NCI-H1436 treated with DMSO at 0.1 percent for 48 hours (cell line): ENCODE measurements around the gene PLPP7.
"Not testable (repeated sequence)": the region's sequence is repeated elsewhere in the genome, so short reads cannot be mapped to it uniquely, and the experiment has no call there.

ENCODE experiments used
- DNase-seq: peaks from one replicate; lab custom pipeline; 2025; lab: John Stamatoyannopoulos, UW

Gene PLPP7

DNA sequence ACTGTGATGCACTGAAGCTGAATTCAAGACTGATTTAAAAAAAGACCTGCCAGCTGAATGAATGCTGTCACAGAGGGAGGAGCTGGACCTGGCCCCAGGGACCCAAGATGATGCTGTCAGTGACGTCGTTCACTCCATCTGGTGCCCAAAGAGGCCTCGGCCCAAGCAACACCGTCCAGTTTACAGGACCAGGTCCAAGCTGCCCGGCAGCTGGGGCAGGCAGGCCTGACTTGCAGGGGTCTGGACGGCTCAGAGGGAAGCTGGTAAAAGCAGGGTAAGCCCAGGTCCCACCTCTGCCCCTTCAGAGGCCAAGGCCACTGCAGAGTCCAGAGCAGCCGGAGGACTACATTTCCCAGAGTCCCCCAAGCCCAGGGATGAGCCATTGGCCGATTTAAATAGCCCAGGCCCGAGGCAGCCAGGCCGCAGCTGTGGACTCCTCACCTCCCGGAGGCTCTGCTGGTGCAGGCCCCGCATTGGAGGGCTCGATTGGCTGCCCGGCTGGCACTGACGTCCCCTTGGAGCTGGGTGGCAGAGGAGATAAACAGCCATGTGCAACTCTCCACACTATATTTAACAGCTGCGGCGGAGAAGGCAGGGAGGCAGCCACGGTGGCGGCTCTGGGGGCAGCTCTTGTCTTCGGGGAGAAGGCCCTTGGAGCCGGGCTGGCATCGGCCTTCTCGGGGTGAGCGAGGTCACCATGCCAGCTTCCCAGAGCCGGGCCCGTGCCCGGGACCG, at the start of gene PLPP7:
TSS of gene PLPP7 (plus strand) at position 423 of the 735 bp plus-strand sequence. CDS start at position 698, 275 bp downstream.
- DNase-seq = no peak

DNA sequence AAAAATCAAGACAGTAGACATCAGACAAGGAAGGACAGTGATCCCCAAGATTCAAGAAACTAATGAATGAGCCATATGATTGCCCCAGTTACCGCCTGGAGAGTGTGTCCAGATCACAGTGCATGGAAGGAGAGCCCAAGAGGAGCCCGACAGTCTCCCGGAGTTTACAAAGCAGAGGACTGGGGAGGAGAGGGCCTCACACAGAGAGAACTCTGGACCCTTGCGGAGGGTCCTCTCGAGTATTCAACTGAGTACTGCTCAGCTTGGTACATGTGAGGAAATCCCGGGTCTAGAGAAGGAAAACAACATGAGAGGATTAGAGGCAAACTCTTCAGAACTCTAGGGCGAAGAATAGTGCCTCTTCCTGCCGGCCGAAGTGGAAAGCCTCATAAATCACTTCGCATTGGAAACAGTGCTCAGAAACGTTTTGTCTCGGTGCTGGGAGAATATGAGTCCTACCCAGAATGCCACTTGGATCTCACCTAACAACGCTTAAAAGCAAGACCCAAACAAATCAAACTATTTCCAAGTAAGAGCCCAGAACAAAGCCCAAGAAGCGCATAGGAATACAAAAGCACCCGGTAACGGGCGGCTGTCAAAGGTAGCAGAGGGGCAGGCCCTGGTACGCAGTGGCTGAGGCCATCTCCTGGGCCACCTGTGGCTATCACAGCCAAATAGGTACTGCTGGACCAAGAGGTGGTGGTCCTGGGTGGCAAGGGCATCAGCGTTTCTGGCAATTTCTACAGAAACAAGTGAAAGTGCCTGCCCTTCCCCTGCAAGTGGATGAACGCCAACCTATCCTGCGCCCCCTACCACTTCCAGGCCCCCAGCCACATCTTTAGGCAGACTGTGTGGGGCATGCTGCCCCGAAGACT, 49.2 kb upstream of the PLPP7 start:
- DNase-seq = no peak

DNA sequence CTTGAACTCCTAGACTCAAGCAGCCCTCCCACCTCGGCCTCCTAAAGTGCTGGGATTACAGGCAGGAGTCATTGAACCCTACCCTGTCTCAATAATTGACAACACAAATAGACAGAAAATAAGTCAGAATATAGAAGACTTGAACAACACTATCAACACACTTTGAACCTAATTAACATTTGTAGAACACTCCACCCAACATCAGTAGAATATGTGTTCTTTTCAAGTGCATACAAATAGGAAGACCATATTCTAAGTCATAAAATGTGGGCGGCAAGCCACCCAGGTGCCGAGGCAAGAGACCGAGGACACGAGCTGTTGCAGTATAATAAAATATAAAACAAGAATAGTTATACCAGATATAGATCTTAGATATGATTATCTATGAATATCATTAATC, 45.2 kb upstream of the PLPP7 start:
- not testable (repeated sequence) for DNase-seq

DNA sequence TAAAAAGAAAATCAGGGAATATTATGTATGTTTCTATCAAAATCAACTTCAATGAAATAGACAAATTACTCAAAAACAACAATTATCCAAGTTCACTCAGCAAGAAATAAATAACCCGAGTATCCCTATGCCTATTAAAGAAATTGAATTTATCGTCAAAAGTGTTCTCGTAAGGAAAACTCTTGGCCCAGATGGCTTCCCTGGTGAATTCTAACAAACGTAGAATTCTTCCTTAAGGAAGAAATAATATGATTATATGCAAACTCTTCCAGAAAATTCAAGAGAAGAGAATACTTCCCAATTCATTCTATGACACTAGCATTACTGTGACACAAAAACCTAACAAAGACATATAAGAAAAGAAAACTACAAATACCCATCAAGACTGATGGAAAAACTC, 42.9 kb upstream of the PLPP7 start:
- no peak for DNase-seq

DNA sequence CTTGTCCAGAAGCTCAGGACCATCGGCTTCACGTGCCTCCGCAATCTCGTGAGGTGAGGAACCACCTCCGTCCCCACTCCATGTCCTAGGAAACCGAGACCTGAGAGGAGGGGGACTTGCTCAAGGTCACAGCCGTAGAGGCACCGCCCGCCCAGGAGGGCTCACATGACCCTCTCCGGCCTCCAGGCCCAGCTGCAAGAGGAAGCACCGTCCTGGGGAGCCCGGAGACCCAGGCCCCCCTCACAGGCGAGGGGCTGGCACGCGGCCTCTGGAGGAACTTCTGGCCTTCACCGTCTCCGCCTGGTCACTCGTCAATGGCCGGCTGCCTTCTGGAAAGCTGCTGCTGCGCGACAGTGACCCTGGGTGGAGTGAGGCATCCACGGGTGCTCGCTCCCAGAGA, 37.4 kb upstream of the PLPP7 start:
- no peak for DNase-seq

DNA sequence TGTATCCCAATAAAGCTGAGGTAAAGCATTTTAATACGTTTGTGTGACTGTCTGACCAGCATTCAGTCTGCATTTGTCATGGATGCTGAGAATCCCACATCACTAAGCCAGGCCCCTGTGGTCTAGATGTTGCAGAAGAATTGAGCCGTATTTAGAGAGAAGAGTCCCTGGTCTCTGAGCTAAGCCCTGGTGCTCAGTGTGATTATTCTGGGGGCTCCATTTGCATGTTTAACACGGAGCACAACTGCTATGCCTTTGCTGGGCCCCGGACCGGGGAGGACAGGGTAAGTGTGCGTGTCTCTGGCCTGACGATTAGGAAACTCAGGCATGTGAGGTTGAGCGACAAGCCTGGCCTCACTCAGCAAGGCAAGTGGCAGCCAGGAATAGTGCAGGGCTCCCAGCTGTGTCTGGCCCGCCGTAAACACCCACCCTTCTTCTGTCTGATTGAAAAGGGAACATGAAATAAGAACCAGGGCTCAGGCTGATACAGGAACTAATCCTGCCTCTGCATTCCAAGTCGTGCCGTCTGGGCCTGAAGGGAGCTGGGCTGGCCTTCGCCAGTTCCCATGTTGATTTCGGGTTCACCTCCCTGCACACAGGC, 35.5 kb upstream of the PLPP7 start:
- DNase-seq = no peak

DNA sequence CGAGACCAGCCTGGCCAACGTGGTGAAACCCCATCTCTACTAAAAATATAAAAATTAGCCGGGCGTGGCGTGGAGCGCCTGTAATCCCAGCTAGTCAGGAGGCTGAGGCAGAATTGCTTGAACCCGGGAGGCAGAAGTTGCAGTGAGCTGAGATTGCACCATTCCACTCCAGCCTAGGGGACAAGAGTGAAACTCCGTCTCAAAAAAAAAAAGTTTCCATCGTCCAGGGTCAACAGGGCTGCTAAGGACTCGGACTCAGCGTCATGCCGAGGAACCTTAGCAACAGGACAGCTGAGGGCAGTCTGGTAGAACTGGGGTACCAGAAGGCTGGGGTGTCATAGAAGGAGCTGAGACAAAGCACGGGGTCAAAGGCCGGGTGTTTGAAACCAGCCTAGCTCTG, 34.9 kb upstream of the PLPP7 start:
- DNase-seq = no peak

DNA sequence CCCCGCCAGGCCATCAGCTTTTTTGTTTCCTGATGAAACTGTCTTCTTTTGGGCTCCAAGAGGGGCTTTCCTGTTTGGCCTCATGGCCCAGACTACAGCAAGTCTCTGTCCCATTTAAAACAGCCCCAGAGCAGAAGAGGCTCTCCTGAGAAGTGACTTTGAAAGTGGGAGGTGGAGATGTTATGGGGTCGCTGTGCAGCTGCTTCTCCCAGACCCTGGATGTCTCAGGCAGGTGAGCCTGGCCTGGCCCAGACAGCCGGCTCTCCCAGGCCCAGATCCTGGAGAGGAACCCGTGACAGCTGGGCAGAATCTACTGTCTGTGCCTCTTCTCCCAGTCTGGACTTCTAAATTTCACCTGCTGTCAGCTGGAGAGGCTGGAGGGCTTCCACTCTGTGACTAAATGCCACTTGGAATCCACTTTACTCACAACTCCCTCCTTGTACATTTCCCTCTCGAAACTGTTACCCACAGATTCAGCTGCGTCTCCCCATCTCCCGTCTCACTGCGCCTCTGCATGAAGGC, 33.8 kb upstream of the PLPP7 start:
- no peak for DNase-seq

DNA sequence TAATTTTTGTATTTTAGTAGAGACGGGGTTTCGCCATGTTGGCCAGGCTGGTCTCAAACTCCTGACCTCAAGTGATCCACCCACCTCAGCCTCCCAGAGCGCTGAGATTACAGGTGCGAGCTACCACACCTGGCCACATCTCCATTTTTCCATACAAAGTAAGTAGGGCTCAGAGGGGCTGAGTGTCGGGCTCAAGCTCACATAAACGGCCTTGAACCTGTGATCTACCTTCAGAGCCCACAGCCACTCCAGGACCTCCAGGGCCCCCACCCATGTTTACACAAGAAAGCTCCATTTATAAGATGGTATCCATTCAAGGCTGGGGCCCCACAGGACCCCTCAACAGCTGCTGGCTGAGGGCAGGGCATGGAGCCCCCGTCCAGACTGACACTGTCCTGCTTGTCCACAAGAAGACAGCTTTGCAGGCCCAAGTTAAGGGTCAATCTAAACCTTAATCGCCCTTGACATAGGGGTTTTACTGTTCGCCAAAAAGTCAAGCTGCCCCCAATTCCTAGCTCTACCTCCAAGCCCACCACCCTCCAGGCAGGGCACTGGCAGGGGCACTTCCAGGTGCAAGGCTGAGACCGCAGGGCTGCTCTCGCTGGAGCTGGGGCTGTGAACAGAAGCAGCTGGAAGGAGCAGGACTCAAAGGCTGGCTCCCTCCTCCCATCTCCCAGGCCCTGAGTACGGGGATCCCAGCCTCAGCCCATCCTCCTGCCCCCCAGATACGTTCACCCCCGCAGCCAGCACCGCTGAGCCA, 32.1 kb upstream of the PLPP7 start:
- DNase-seq = no peak

DNA sequence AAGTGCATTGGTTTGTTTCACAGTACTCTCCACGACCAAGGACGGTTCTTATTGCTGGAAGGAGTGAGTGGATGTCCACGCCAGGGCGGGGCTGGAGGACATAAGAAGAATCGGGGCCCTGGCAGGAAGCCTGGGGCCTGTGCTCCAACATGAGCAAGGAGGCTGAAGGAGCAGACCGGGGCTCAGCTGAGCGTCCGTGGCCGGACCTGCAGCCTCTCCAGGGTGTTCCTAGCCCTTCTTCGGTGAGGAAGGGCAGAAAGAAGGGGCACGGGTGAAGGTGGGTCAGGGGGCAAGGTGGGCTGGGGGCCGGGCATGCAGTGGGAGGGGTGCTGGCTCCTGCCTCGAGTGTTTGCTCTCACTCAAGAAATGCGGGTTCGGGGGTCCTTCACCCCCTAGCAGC, 31.3 kb upstream of the PLPP7 start:
- DNase-seq = no peak

DNA sequence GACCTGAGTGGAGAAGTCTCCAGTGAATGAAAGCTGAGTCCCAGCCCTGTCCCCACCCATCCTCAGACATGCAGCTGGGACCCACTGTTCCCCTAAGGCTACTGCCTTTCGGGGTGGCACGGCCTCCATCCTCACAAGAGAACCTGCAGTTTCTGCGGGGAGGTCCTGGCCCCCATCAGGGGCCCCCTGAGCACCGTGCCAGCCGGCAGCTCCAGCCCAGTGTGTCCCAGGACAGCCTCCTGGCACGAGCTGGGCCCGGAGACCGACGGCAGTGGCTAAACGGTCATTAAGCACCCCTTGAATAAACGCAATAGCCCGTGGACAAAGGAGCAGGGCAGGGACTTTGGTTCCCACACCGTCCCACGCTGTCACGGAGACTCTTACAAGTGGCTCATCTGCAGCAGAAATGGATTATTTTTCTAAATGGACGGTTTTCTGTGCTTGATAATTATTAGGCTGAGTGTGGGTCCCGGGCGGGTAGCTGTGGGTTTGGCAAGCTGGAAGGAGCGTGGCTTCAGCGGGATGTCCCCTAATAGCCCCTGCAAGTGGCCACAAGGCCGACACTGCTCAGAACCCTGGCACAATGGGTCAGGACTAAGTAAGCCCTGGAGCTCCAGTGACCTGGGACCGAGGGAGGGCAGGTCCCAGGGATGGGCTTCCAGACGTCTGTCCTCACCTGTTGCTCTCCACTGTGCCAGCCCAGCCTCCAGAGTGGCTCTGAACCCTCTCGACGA, 30.7 kb upstream of the PLPP7 start:
- no peak for DNase-seq

DNA sequence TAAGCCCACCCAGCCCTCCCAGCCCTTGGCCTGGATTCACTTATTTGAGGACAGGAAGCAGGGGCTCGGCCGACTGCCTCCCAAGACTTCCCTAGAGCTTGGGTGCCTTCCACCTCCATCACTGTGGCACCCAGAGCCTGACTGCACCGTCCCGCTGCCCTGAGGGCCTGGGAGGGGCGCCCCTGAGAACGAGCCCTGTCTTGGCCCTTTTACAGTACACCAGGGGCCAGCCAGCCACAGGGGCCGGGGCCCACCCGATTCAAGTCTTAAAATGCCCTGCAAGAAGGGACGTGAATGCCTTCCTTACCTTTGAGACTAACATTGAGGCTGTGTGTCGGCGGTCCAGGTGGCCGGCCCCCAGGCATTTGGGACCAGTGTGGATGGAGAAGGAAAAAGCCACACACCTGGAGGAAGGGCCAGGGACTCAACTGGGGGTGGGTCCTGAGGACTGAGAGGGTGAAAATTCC, 30.1 kb upstream of the PLPP7 start:
- no peak for DNase-seq

DNA sequence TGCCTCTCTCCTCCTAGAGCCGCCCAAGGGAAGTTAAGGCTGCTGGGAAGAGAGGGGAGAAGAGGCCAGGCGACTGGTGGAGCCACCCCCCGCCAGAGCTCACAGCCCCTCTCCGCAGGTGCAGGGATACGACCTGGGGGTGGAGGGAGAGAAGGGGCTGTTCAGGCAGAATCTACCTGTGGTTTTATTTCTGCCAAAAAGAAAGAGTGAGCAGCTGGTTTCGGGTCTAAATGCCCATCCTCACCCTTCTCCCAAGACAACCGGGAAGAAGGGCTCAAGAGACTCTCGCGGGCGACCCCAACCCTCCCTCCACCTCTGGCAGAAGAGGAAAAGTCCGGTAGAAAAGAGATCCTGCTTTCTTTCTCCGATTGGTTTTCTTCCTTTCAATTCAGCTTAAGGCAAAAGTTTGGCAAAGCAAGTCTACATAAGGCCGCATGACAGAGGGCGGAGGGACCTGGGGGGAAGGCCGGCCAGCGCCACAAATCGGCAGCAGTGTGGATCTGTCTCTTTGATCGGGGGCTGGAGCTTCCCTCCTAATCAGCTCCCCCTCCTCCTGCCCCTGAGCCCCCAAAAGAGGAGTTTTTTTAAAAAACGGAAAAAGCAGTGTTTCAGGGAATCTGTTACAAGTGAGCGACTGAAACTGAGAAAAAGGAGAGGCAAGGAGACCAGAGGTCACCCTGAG, 29.5 kb upstream of the PLPP7 start:
- DNase-seq = no peak

DNA sequence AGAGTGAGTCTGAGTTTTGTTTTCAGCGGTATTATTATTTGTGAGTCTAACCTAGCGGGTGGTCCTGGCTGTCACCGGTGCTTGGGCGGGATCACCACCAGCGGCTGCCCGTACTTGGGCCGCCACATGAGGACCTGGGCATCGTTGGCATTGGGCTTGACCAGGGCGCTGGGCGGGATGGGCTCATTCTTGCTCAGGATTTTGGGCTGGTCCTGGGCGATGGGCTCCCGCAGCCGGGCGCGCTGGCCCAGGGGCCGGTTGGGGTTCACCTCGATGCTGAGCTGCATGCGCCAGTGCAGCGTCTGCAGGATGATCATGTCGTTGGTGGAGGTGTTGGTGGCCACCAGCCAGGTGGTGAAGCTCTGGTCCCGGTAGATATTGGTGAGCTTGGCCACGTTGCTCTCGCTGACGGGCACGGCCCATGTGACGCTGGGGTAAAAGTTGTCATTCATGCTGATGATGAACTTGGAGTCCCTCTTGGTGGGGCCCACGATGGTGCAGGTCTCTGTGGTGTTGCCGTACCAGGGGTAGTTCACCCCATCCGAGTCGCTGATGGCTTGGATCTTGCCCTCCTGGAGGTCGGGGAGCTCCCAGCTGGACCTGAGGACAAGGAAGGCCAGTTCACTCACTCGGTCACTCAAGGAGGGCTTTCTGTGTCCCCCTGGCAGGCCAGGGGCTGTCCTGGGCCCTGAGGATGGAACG, 28.6 kb upstream of the PLPP7 start:
- no peak for DNase-seq

DNA sequence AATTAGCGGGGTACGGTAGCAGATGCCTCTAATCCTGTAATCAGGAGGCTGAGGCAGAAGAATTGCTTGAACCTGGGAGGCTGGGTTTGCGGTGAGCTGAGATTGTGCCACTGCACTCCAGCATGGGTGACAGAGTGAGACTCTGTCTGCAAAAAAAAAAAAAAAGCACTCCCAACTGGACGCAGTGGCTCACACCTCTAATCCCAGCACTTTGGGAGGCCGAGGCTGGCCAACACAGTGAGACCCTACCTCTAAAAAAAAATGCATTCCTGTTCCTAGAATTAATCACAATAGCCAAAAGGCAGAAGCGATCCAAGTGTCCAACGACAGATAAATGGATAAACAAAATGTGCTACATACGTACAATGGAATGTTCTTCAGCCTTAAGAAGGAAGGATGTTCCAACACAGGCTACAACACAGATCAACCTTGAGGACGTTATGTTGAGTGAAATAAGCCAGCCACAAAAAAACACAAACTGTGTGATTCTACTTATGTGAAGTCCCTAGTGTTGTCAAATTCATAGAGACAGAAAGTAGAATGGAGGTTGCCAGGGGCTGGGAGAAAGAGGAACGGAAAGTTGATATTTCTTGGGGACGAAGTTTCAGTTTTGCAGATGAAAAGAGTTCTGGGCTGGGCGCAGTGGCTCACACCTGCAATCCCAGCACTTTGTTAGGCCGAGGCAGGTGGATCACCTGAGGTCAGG, 27.0 kb upstream of the PLPP7 start:
- DNase-seq = no peak

DNA sequence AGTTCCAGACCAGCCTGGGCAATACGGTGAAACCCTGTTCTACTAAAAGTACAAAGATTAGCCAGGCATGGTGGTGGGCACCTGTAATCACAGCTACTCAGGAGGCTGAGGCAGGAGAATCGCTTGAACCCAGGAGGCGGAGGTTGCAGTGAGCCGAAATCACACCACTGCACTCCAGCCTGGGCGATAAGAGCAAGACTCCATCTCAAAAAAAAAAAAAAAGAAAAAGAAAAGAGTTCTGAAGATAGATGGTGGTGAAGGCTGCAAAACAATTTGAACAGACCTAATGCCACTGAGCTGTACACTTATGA, 26.5 kb upstream of the PLPP7 start:
- not testable (repeated sequence) for DNase-seq

DNA sequence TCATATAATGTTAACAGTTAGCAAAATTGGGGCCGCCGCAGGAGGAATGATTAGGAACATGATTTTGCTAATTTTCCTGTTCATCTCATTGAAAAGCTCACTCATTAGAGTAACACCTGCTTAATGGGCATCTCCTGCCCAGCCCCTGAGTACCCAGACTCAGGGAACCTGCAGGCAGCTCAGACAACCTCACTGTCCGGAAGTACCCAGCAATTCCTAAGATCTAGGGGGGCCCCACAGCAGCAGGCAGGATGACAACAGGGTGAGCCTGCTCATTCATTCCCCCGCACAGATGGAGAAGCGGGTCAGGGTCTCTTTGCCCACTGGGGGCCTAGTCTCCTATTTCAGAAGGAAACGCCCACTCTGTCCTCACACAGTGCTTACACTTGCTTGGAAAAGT, 25.8 kb upstream of the PLPP7 start:
- DNase-seq = no peak

DNA sequence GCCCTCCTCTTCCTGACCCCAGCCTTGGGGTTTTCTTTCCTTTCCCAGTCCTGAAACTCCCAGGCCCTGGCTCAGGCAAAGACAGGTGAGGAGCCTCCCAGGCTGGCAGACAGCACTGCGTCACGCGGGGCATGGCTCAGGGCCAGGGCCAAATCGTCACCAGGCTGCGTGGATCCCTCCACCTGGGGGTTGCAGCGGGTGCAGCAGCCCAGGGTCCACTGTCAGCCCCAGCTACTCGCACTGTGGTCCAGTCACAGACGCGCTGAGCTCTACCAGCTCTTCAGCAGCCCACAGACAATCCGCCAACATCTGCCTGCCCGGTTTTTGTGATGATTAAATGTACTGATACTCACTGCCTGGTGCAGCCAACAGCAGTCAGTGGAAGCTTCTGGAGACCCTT, 25.3 kb upstream of the PLPP7 start:
- no peak for DNase-seq
